ENCODE data around the gene SUGP2. TPM values are rescaled to one million over a fixed set of nuclear protein-coding genes. Genes with fewer than 3 reads are reported as not detected.

The SUGP2 gene
- total and polyA plus RNA-seq, 8 donors: 21.5 to 104 (median 53.4) TPM

- TF ChIP-seq POLR2AphosphoS5 (IDR thresholded peaks at IDR 0.05) (no peak), EP300 (IDR thresholded peaks at IDR 0.05) (no peak), POLR2A (IDR thresholded peaks at IDR 0.05) (no peak), CTCF (IDR thresholded peaks at IDR 0.05) (no peak)
- no peaks in the 10 kb centered on the region for H3K27me3 ChIP-seq
- H3K4me3 ChIP-seq: no peak overlapping the region
- intact Hi-C loops (cut with DNase I; ENCODE audit: low total_unique reads): no loop called here
- WGBS, 5 donors: 45 to 67% (median 64%) methylated on average over 7 to 8 of the region's 8 CpGs
- H3K36me3 ChIP-seq: peaks cover 4 to 36% (median 28%) of the 10 kb centered on the region in 4 donors
- H3K27ac ChIP-seq: peak overlapping the region in 1 of 5 donors; percentile 38
- DNase-seq: peak; percentile 28 to 38
- H3K9me3 ChIP-seq: no peaks in the 10 kb centered on the region
- H3K4me1 ChIP-seq: peaks cover 18 to 43% (median 36%) of the 10 kb centered on the region in 4 donors
These were observed 28.2 kb upstream of the SUGP2 start for GRCh38 chr19:19061506-19061905.

GRCh38 chr19:19059837-19060611 lies 26.7 kb upstream of the SUGP2 start:
- WGBS, 5 donors: 80 to 91% (median 85%) methylated on average over 12 of the region's 12 CpGs
- Histone ChIP-seq H3K27me3 (no peaks in the 10 kb centered on the region), H3K9me3 (no peaks in the 10 kb centered on the region), H3K4me1 (peaks cover 13 to 33% (median 28%) of the 10 kb centered on the region in 4 donors), H3K36me3 (peaks cover 13 to 49% (median 42%) of the 10 kb centered on the region in 4 donors), H3K4me3 (no peak overlapping the region), H3K27ac (no peak overlapping the region)
- TF ChIP-seq EP300 (IDR thresholded peaks at IDR 0.05) (no peak), POLR2AphosphoS5 (IDR thresholded peaks at IDR 0.05) (no peak), POLR2A (IDR thresholded peaks at IDR 0.05) (no peak), CTCF (IDR thresholded peaks at IDR 0.05) (no peak)
- no peak for DNase-seq
- intact Hi-C loops (cut with DNase I; ENCODE audit: low total_unique reads): loop anchor here (10.0 kb wide), 1 partner anchor 75 kb away; the partner anchor contains the start of gene TMEM161A

GRCh38 chr19:19059018-19059836 lies 25.9 kb upstream of the SUGP2 start:
- TF ChIP-seq POLR2AphosphoS5 (IDR thresholded peaks at IDR 0.05): no peak
- TF ChIP-seq EP300 (IDR thresholded peaks at IDR 0.05): no peak
- no peak for TF ChIP-seq CTCF (IDR thresholded peaks at IDR 0.05)
- DNase-seq: no peak
- Histone ChIP-seq H3K4me3 (no peak overlapping the region), H3K36me3 (peaks cover 21 to 57% (median 50%) of the 10 kb centered on the region in 4 donors), H3K9me3 (no peaks in the 10 kb centered on the region), H3K4me1 (peaks cover 7 to 25% (median 20%) of the 10 kb centered on the region in 4 donors), H3K27ac (no peak overlapping the region), H3K27me3 (no peaks in the 10 kb centered on the region)
- WGBS, 5 donors: 81 to 88% (median 85%) methylated on average over 16 to 17 of the region's 17 CpGs
- intact Hi-C loops (cut with DNase I; ENCODE audit: low total_unique reads): loop anchor here (10.0 kb wide), 1 partner anchor 76 kb away; the partner anchor contains the start of gene TMEM161A

- Histone ChIP-seq H3K27me3 (no peaks in the 10 kb centered on the region), H3K4me3 (no peak overlapping the region), H3K27ac (no peak overlapping the region), H3K36me3 (peaks cover 25 to 71% (median 60%) of the 10 kb centered on the region in 4 donors), H3K4me1 (peaks cover 1 to 18% (median 11%) of the 10 kb centered on the region in 4 donors), H3K9me3 (no peaks in the 10 kb centered on the region)
- DNase-seq: no peak
- WGBS, 5 donors: 68 to 86% (median 83%) methylated on average over 5 to 7 of the region's 7 CpGs
- TF ChIP-seq POLR2A (IDR thresholded peaks at IDR 0.05) (no peak), CTCF (IDR thresholded peaks at IDR 0.05) (no peak), POLR2AphosphoS5 (IDR thresholded peaks at IDR 0.05) (no peak), EP300 (IDR thresholded peaks at IDR 0.05) (no peak)
- intact Hi-C loops (cut with DNase I; ENCODE audit: low total_unique reads): loop anchor here (10.0 kb wide), 1 partner anchor 77 kb away; the partner anchor contains the start of gene TMEM161A
These were observed 24.4 kb upstream of the SUGP2 start for GRCh38 chr19:19057720-19058119.

Data from stomach (tissue), 9 donors.